Measurements from ENCODE around the gene SIN3B. TPM values are rescaled to one million over a fixed set of nuclear protein-coding genes. Genes with fewer than 3 reads are reported as not detected.

The SIN3B gene
- total RNA-seq, 6 donors from 2014 or later: 38.2 to 385 (median 63.5) TPM

DNA sequence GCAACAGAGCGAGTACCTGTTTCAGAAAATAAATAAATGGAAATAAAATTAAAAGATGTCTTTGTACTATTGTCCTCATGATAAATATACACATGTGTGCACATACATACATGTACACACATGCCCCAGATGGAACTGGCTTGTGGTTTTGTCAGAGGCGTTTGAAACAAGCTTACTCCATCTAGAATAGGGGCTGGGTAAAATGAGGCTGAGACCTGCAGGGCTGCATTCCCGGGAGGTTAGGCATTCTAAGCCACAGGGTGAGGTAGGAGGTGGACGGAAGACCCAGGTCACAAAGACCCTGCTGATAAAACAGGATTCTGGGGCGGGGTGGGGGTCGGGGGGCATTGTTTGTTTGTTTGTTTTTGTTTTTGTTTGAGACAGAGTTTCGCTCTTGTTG, 8.1 kb upstream of the SIN3B start:
- no peak overlapping the region for H3K4me3 ChIP-seq
- H3K27ac ChIP-seq: no peak overlapping the region
- peaks cover 0 to 17% (median 10%) of the 10 kb centered on the region in 4 donors for H3K4me1 ChIP-seq
- no peaks in the 10 kb centered on the region for H3K36me3 ChIP-seq
- H3K27me3 ChIP-seq: no peaks in the 10 kb centered on the region
- DNase-seq: no peak
- no peaks in the 10 kb centered on the region for H3K9me3 ChIP-seq
- 73 to 82% methylated on average over 7 of the region's 7 CpGs for WGBS, 2 donors
- ATAC-seq (ENCODE audit: low FRiP score in 2 of 2): no peak
- TF ChIP-seq, protein P1, sequence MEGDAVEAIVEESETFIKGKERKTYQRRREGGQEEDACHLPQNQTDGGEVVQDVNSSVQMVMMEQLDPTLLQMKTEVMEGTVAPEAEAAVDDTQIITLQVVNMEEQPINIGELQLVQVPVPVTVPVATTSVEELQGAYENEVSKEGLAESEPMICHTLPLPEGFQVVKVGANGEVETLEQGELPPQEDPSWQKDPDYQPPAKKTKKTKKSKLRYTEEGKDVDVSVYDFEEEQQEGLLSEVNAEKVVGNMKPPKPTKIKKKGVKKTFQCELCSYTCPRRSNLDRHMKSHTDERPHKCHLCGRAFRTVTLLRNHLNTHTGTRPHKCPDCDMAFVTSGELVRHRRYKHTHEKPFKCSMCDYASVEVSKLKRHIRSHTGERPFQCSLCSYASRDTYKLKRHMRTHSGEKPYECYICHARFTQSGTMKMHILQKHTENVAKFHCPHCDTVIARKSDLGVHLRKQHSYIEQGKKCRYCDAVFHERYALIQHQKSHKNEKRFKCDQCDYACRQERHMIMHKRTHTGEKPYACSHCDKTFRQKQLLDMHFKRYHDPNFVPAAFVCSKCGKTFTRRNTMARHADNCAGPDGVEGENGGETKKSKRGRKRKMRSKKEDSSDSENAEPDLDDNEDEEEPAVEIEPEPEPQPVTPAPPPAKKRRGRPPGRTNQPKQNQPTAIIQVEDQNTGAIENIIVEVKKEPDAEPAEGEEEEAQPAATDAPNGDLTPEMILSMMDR (IDR thresholded peaks at IDR 0.05): no peak
- TF ChIP-seq POLR2AphosphoS5 (IDR thresholded peaks at IDR 0.05) (no peak), EP300 (IDR thresholded peaks at IDR 0.05) (no peak), POLR2A (IDR thresholded peaks at IDR 0.05) (no peak)

DNA sequence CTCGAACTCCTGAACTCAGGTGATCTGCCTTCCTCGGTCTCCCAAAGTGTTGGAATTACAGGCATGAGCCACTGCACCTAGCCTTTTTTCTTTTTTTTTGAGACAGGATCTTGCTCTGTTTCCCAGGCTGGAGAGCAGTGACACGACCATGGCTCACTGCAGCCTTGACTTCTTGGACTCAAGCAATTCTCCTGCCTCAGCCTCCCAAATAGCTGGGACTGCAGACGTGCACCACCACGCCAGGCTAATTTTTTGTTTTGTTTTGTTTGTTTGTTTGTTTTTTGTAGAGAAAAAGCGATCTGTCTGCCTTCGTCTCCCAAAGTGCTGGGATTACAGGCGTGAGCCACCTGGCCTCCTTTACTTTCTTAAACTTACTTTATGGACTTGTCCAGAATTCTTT, 6.5 kb upstream of the SIN3B start:
- ATAC-seq (ENCODE audit: low FRiP score in 2 of 2) (no peak), DNase-seq (no peak)
- H3K27ac ChIP-seq: no peak overlapping the region
- H3K4me3 ChIP-seq: no peak overlapping the region
- WGBS, 2 donors: 89 to 93% methylated on average over 8 of the region's 8 CpGs
- H3K27me3 ChIP-seq: no peaks in the 10 kb centered on the region
- peaks cover 0 to 17% (median 10%) of the 10 kb centered on the region in 4 donors for H3K4me1 ChIP-seq
- no peaks in the 10 kb centered on the region for H3K36me3 ChIP-seq
- no peaks in the 10 kb centered on the region for H3K9me3 ChIP-seq
- no peak for TF ChIP-seq EP300 (IDR thresholded peaks at IDR 0.05)

DNA sequence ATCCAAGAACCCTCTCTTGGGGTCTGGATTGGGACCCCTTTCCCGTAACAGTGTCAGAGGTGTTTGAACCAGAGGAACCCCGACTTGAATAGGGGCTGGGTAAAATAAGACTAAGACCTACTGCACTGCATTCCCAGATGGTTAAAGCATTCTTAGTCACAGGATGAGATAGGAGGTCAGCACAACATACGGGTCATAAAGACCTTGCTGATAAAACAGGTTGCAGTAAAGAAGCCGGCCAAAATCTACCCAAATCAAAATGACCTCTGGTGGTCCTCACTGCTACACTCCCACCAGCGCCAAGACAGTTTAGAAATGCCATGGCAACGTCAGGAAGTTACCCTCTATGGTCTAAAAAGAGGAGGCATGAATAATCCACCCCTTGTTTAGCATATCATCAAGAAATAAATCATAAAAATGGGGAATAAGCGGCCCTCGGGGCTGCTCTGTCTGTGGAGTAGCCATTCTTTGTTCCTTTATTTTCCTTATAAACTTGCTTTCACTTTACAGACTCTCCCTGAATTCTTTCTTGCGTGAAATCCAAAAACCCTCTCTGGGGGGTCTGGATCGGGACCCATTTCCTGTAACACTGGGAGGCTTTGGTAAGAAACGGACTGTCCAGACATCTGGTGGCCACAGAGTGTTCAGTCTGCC, 4.4 kb upstream of the SIN3B start:
- ATAC-seq (ENCODE audit: low FRiP score in 2 of 2) (peak in 1 of 2 donors; percentile 75), DNase-seq (no peak)

DNA sequence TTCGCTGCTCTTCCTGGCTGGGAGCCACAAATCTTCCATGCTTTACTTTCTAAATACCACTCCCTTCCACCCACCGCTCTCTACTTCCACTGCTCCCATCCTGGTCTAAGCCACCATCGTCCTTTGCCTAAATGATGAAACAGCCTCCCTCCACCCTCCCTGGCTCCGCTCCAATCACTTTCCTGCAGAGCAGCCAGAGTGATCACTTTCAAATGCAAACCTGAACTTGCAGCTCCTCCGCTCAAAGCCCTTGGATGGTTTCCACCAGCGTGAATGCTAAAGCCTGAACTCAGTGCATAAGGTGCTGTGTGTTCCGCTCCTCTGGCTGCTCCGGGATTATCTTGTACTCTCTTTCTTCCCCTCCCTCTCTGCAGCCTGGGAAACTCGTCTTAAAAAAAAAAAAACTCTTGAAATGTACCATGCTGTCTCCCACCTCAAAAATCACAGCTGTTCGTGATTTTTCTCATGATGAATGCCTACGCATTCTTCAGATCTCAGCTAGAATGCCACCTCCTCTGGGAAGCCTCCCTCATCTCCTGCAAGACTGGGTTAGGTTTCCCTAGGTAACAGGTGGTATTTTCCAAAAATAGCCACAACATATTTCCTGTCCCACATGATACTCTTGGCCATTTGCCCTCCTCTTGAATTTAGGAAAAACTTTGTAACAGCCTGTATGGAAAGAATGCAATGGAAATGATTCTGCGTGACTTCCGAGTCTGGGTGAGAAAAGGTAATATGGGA, 3.7 kb upstream of the SIN3B start:
- H3K27me3 ChIP-seq: no peaks in the 10 kb centered on the region
- H3K27ac ChIP-seq: peak overlapping the region in 2 of 4 donors; percentile 43 to 71
- H3K9me3 ChIP-seq: no peaks in the 10 kb centered on the region
- ATAC-seq (ENCODE audit: low FRiP score in 2 of 2) (no peak), DNase-seq (peak in 1 of 2 donors; percentile 34)
- H3K36me3 ChIP-seq: no peaks in the 10 kb centered on the region
- H3K4me1 ChIP-seq: peaks cover 11 to 31% (median 17%) of the 10 kb centered on the region in 4 donors
- TF ChIP-seq EP300 (IDR thresholded peaks at IDR 0.05): no peak
- TF ChIP-seq POLR2A (IDR thresholded peaks at IDR 0.05): no peak
- no peak for TF ChIP-seq POLR2AphosphoS5 (IDR thresholded peaks at IDR 0.05)
- TF ChIP-seq, protein P1 (IDR thresholded peaks at IDR 0.05): no peak
- peak overlapping the region; percentile 1 to 43 (median 32) for H3K4me3 ChIP-seq
- 23 to 25% methylated on average over 13 of the region's 13 CpGs for WGBS, 2 donors

More for the DNA sequence above, 4.4 kb upstream of the SIN3B start:
- no peak for TF ChIP-seq POLR2AphosphoS5 (IDR thresholded peaks at IDR 0.05)
- TF ChIP-seq POLR2A (IDR thresholded peaks at IDR 0.05): no peak
- TF ChIP-seq, protein P1 (IDR thresholded peaks at IDR 0.05): no peak
- TF ChIP-seq EP300 (IDR thresholded peaks at IDR 0.05): no peak
- H3K4me1 ChIP-seq: peaks cover 4 to 24% (median 11%) of the 10 kb centered on the region in 4 donors
- H3K27me3 ChIP-seq: no peaks in the 10 kb centered on the region
- peak overlapping the region; percentile 1 to 43 (median 32) for H3K4me3 ChIP-seq
- H3K36me3 ChIP-seq: no peaks in the 10 kb centered on the region
- no peaks in the 10 kb centered on the region for H3K9me3 ChIP-seq
- peak overlapping the region in 3 of 4 donors; percentile 3 to 71 (median 43) for H3K27ac ChIP-seq
- WGBS, 2 donors: 36 to 45% methylated on average over 11 of the region's 11 CpGs

DNA sequence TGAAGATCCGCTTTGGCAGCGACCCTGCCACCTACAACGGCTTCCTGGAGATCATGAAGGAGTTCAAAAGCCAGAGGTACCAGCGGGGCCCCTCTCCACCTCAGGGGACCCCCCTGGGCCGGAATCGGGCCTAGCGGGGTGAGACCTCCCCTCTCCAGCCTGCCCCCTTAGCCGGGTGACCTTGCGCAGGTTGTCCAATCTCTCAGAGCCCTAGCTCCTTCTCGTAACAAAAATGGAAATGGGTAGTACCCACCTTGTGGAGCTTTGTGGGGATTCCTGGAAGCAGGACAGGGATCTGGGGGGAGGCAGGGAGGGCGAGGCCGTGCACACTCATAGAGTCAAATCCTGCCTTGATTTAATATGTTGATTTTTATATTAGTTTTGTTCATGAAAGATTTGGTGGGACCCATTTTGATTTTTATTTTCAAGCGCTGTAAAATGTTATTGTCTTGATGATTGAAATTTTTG, 658 bp downstream of the SIN3B start:
- H3K9me3 ChIP-seq: no peaks in the 10 kb centered on the region
- ATAC-seq (ENCODE audit: low FRiP score in 2 of 2) (peak in 1 of 2 donors; percentile 3), DNase-seq (no peak)
- peaks cover 15 to 33% (median 20%) of the 10 kb centered on the region in 4 donors for H3K4me1 ChIP-seq
- H3K4me3 ChIP-seq: peak overlapping the region; percentile 73 to 100 (median 98)
- H3K36me3 ChIP-seq: peaks cover 9 to 40% (median 35%) of the 10 kb centered on the region in 4 donors
- TF ChIP-seq POLR2AphosphoS5 (IDR thresholded peaks at IDR 0.05) (no peak), POLR2A (IDR thresholded peaks at IDR 0.05) (no peak), EP300 (IDR thresholded peaks at IDR 0.05) (no peak)
- TF ChIP-seq, protein P1 (IDR thresholded peaks at IDR 0.05): no peak
- peak overlapping the region; percentile 81 to 95 (median 89) for H3K27ac ChIP-seq
- no peaks in the 10 kb centered on the region for H3K27me3 ChIP-seq
- WGBS, 2 donors: 27 to 29% methylated on average over 7 to 13 of the region's 13 CpGs
